GM18505 (cell line): ENCODE data around the gene TLK2.
"Not testable (repeated sequence)": the region's sequence is repeated elsewhere in the genome, so short reads cannot be mapped to it uniquely, and the experiment has no call there.

Experiments used
- ATAC-seq: cut with Tn5 transposase; IDR thresholded peaks from one replicate; pipeline ENCODE4 v1.9.1; 2021; ENCODE audit not compliant: unreplicated experiment
- POLR2A ChIP-seq: IDR thresholded peaks from 4 replicates; pipeline ENCODE4 v1.6.1; 2011; ENCODE audit warnings: borderline replicate concordance; ENCODE audit not compliant: insufficient read depth, insufficient read length; ENCODE audit errors: extremely low read depth

Gene TLK2

GRCh38 chr17:62552851-62553659 is 74.4 kb downstream of the TLK2 start:
- ATAC-seq = not testable (repeated sequence)

DNA sequence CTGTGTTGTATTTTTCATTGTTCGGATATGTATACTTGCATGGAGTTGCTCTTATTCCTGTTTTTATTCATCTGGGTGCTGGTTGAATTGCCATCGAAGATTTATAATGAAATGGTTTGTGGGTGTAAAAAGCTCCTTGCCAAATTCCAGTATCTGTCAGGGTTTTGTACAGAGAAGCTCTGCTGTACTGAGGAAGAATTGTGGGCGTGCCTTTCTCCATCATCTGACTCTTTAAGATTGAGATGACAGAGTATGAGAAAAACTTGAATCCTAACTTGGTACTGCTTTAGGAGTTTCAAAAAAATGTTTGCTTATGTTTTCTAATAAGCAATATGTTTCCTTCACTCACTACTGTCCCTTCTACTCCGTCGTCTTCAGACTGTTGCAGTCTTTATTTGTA is 78.9 kb downstream of the TLK2 start:
- not testable (repeated sequence) for ATAC-seq

DNA sequence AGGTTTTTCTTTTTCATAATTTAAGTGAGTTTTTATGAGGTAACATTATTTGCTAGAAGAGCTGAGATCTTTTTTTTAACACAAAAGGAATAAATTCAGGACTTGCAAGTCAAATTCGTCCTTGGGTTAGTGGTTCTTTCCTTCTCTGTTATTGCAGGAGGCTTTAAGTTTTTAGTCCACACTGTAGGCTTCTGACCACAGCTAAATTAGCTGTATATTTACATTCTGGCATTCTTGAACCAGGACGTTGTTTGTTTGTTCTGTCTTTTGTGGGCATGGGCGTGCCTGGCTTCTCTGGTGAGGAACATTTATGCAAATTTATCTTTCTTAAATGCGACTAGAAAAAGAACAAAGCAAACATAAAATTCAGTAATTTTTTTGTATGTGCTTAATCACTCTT is 80.3 kb downstream of the TLK2 start:
- ATAC-seq = not testable (repeated sequence)

GRCh38 chr17:62560971-62561370 is 82.3 kb downstream of the TLK2 start:
- not testable (repeated sequence) for ATAC-seq

DNA sequence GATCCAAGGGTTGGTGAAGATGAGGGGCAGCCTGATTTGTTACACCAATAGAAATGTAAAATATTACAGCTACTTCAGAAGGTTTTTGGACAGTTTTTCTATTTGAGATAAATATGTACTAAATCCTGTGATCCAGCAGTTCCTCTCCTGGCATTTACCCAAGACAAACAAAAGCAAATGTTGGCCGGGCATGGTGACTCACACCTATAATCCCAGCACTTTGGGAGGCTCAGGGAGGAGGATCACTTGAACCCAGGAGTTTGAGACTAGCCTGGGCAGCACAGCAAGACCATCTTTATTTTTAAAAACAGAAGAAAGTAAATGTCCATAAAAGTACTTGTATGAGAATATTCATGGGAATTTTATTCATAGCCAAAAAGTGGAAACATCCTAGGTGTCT is 84.0 kb downstream of the TLK2 start:
- no peak for ATAC-seq
- no peak for TF ChIP-seq POLR2A

DNA sequence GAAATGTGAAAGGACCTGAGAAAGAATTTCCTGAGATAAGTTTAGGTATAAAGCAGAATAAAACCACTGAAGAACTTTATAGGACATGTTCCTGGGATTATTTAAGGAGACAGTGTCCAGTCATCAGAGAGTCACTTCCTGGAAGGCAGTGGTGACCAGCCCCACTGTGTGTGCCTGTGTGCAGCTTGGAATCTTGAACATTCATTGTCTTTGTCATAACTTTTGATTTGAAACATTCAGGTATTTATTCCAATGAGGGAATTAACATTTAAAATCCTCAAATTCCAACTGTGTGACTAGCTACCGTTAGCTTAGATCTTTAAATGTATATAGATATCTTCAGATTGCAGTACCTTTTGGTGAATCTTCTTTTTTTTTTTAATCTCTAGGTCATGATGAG is 87.2 kb downstream of the TLK2 start:
- TF ChIP-seq POLR2A = no peak
- no peak for ATAC-seq

DNA sequence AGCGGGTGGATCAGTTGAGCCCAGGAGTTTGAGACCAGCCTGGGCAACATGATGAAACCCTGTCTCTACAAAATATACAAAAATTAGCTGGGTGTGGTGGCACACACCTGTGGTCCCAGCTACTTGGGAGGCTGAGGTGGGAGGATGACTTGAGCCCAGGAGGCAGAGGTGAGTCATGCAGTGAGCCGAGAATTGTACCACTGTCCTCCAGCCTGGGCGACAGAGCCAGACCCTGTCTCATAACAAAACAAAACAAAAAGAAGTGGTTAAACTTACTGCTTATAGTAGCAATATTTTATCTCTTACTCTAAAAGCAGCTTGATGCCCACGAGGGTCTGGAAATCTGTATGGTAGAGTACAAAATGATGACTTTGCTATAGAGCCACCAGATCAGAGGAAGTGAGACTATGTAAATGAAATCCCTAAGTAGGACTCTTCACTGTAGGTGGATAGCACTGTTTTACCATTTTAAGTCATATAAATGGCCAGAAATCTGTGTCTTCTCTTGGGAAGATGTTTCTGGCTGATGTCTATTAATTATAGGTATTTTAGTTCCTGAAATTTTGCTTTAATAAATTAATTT is 88.5 kb downstream of the TLK2 start:
- ATAC-seq = no peak
- no peak for TF ChIP-seq POLR2A

GRCh38 chr17:62572488-62572887 is 93.9 kb downstream of the TLK2 start:
- no peak for ATAC-seq

DNA sequence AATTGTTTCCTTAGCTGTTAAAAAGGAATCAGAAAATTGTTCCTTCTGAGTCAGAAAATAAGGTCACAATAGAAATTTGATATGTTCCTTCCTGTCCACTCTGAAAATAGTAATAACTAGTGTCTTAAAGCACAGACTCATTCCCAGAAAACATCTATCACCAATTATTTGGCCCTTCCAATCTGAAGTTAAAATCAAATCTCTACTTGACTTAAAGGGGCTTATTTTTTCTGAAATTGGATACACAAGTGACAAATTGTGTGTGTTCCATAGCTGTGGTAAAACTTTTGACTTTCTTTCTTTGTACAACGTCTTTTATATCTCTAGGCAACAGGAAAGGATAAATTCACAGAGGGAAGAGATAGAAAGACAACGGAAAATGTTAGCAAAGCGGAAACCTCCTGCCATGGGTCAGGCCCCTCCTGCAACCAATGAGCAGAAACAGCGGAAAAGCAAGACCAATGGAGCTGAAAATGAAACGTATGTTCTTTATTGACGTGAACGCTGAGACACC is 94.3 kb downstream of the TLK2 start:
- ATAC-seq = no peak
- TF ChIP-seq POLR2A = no peak

More at GRCh38 chr17:62572488-62572887, 93.9 kb downstream of the TLK2 start:
- TF ChIP-seq POLR2A = no peak

- no peak for TF ChIP-seq POLR2A
- ATAC-seq = no peak
Measured at GRCh38 chr17:62573480-62574117, 95.0 kb downstream of the TLK2 start.

DNA sequence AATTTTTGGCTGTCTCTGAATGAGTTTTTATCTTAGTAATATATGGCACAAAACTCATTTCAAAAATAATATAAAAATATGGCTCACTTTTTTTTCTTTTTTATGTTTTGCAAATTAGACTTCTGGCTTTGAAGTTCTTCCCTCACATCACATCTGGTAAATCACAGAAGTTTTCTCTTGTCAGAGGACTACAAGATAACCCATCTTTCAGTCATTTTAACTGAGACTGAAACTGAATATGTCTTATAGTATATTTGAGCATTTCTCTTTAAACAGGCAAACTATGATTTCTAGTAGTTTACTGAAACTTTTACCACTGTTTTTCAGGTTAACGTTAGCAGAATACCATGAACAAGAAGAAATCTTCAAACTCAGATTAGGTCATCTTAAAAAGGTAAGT is 97.8 kb downstream of the TLK2 start:
- no peak for TF ChIP-seq POLR2A
- no peak for ATAC-seq

DNA sequence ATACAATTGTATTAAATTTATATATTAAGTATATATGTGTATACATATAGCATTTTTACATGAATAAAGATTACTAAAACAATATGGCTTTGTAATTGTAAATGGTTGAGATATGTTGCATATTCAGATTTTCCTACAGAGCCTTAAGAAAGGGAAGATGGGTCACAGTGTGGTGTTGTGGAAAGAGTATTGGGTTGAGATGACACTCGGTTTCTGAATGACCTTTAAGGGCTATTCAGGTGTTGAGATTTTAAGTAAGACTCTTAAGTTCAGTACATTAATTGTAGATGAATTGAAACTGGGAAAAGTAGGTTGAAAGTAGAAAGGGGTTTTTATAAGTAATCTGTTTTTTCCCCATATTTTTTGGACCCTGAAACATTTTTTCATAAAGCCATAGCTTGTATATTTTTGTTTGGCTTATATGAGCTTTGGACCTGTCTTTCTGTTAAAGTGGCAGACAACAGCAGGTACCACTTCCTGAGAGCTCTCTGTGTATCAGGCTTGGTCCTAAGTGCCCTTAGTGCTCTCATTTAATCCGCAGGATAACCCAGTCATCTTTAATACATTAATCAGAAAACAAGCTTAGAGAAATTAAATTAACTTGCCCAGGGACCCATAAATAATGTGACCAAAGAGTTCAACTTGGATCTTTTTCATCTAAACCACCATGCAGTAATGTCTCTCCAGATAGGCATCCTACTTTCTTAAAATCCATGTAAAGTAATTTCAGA is 100.3 kb downstream of the TLK2 start:
- no peak for ATAC-seq
- no peak for TF ChIP-seq POLR2A

DNA sequence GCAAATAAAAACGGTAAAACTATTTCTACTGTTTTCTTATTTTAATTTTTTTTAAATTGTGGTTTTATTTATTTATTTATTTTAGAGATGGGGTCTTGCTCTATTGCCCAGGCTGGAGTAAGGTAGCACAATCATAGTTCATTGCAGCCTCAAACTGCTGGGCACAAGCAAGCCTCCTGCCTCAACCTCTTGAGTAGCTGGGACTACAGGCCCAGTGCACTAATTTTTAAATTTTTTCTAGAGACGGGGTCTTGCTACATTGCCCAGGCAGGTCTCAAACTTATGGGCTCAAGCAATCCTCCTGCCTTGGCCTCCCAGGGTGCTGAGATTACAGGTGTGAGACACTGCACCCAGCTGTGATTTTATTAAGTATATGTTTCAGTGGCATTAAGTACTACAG is 102.3 kb downstream of the TLK2 start:
- no peak for ATAC-seq
- no peak for TF ChIP-seq POLR2A

DNA sequence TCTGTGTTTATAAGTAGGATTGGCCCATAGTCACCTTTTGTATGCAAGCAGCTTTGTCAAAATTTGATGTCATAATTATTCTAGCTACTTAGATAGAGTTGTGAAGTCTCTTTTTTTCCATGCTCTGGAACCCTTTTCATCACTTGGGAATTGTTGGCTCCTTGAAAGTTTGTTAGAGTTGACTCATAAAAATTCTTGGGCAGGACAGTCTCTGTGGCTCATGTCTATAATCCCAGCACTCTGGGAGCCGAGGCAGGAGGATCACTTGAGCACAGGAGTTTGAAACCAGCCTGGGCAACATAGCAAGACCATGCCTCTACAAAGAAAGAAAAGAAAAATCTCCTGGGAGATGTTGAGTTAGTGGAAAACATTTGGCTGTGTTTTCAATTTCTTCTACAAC is 103.1 kb downstream of the TLK2 start:
- ATAC-seq = no peak
- TF ChIP-seq POLR2A = no peak
